GM12878 (cell line): ENCODE measurements around the gene ADIPOR1. TPM values are rescaled to one million over a fixed set of nuclear protein-coding genes. Genes with fewer than 3 reads are reported as not detected.

ENCODE experiments used
- ATAC-seq: fragments of 200-7000 bp; cut with Tn5 transposase; 3 replicates; pipeline ENCODE4 v1.9.1; 2020; ENCODE audit warnings: mild to moderate bottlenecking, moderate library complexity
- BruUV-seq: library from RNA; stranded (reverse); fragments of 400-500 nt; replicated peaks from 2 replicates; lab custom pipeline; 2021; lab: Mats Ljungman, UMichigan
- CTCF ChIA-PET: fragments of 300-600 bp; sonication (Branson Sonifier 250); formaldehyde crosslinking; extraction: SDS; loops from one replicate; lab custom pipeline; 2021; ENCODE audit warnings: inconsistent platforms; lab: Yijun Ruan, JAX
- POLR2A ChIA-PET: fragments of 350-600 bp; formaldehyde crosslinking; extraction: SDS; loops from one replicate; lab custom pipeline; 2021; ENCODE audit warnings: inconsistent platforms; lab: Charles Lee
- RAD21 ChIA-PET: fragments of 300-600 bp; sonication (Branson Sonifier 250); formaldehyde crosslinking; loops from one replicate; lab custom pipeline; 2023; ENCODE audit warnings: antibody characterized with exemption; ENCODE audit not compliant: unreplicated experiment; lab: Charles Lee
- SMC1A ChIA-PET: fragments of 300-600 bp; sonication (Branson Sonifier 250); formaldehyde crosslinking; loops from one replicate; lab custom pipeline; 2023; ENCODE audit not compliant: unreplicated experiment, uncharacterized antibody; lab: Charles Lee
- DNase-seq: peaks from one replicate; pipeline ENCODE4 v3.0.0-alpha.2; 2011; ENCODE audit warnings: low read depth, low spot score
- FAIRE-seq: peaks from 3 replicates; lab custom pipeline; 2011; peaks lifted over from hg19 to GRCh38; lab: Jason Lieb, UNC
- H2AFZ ChIP-seq: 2 replicates; pipeline ENCODE4 v1.6.0; 2011; ENCODE audit warnings: low read depth, low read length, control low read depth; ENCODE audit not compliant: control insufficient read depth
- H3K27ac ChIP-seq: 2 replicates; pipeline ENCODE4 v1.5.1; 2011; ENCODE audit warnings: control low read depth; ENCODE audit not compliant: control insufficient read depth, insufficient read depth
- H3K27me3 ChIP-seq, 2 experiments: replicated peaks in 1 of 2; 2 replicates each; pipeline versions ENCODE4 v1.6.0 to v1.6.1; 2011; ENCODE audit warnings: low read length in 1 of 2; ENCODE audit not compliant: control insufficient read depth in 2 of 2, insufficient read depth in 2 of 2
- H3K36me3 ChIP-seq, 2 experiments: 2 replicates each; pipeline ENCODE4 v1.5.1; 2011; ENCODE audit warnings: low read length in 1 of 2; ENCODE audit not compliant: control insufficient read depth in 2 of 2, insufficient read depth in 2 of 2
- H3K4me1 ChIP-seq: 2 replicates; pipeline ENCODE4 v1.6.1; 2011; ENCODE audit warnings: mild to moderate bottlenecking, low read length, moderate library complexity, mixed read lengths; ENCODE audit not compliant: control insufficient read depth, insufficient read depth
- H3K4me2 ChIP-seq: 2 replicates; pipeline ENCODE4 v1.6.0; 2011; ENCODE audit warnings: control low read depth; ENCODE audit not compliant: control insufficient read depth, insufficient read depth
- H3K4me3 ChIP-seq: fragments of 200-600 bp; sonication (generic); 2 replicates; pipeline ENCODE4 v1.5.1; 2016
- H3K79me2 ChIP-seq: 2 replicates; pipeline ENCODE4 v1.6.0; 2011; ENCODE audit warnings: low read length; ENCODE audit not compliant: control insufficient read depth, insufficient read depth
- H3K9ac ChIP-seq: 2 replicates; pipeline ENCODE4 v1.8.0; 2011; ENCODE audit warnings: low read length, control low read depth, mixed read lengths; ENCODE audit not compliant: control insufficient read depth, insufficient read depth
- H3K9me3 ChIP-seq: replicated peaks from 3 replicates; pipeline ENCODE4 v1.5.1; 2011; ENCODE audit warnings: mild to moderate bottlenecking, low read length; ENCODE audit not compliant: control insufficient read depth, insufficient read depth
- H4K20me1 ChIP-seq: 2 replicates; pipeline ENCODE4 v1.6.0; 2011; ENCODE audit not compliant: control insufficient read depth, insufficient read depth
- ATF3 ChIP-seq: IDR thresholded peaks from 2 replicates; pipeline ENCODE4 v1.6.1; 2011; ENCODE audit warnings: low read depth, mild to moderate bottlenecking, low read length, moderate library complexity, borderline replicate concordance; ENCODE audit errors: extremely low read depth
- ATF7 ChIP-seq: fragments of 450-650 bp; IDR thresholded peaks from 2 replicates; pipeline ENCODE4 v1.6.1; 2016; ENCODE audit warnings: low read depth, mild to moderate bottlenecking
- CBX5 ChIP-seq: sonication (generic); IDR thresholded peaks from 2 replicates; pipeline ENCODE4 v1.6.1; 2016; ENCODE audit warnings: low read depth, moderate library complexity, mild to moderate bottlenecking, inconsistent platforms
- IKZF1 ChIP-seq: fragments of 450-650 bp; conservative IDR thresholded peaks from 2 replicates; pipeline ENCODE4 v1.6.1; 2017; ENCODE audit warnings: antibody characterized with exemption, mild to moderate bottlenecking
- MEF2A ChIP-seq: IDR thresholded peaks from 2 replicates; pipeline ENCODE4 v1.6.1; 2011; ENCODE audit warnings: low read depth, mild to moderate bottlenecking, low read length, moderate library complexity; ENCODE audit not compliant: insufficient read depth
- POLR2AphosphoS2 ChIP-seq: IDR thresholded peaks from 2 replicates; pipeline ENCODE4 v1.6.1; 2011; ENCODE audit warnings: low read depth, mild to moderate bottlenecking, low read length, improper control_type of control experiment, moderate library complexity
- RB1 ChIP-seq: fragments of 450-650 bp; formaldehyde crosslinking; IDR thresholded peaks from 2 replicates; pipeline ENCODE4 v1.6.1; 2017; ENCODE audit warnings: mild to moderate bottlenecking, borderline replicate concordance
- SIN3A ChIP-seq: IDR thresholded peaks from 2 replicates; pipeline ENCODE4 v1.6.1; 2012; ENCODE audit warnings: low read depth, low read length, improper control_type of control experiment
- SMAD5 ChIP-seq: IDR thresholded peaks from 2 replicates; pipeline ENCODE4 v1.6.1; 2016; ENCODE audit warnings: antibody characterized with exemption, low read depth
- SMARCA5 ChIP-seq: fragments of 450-650 bp; IDR thresholded peaks from 2 replicates; pipeline ENCODE4 v1.6.1; 2017; ENCODE audit warnings: mild to moderate bottlenecking
- TARDBP ChIP-seq: IDR thresholded peaks from 2 replicates; pipeline ENCODE4 v1.6.1; 2016; ENCODE audit warnings: borderline replicate concordance
- TCF7 ChIP-seq: IDR thresholded peaks from 2 replicates; pipeline ENCODE4 v1.6.1; 2014; ENCODE audit warnings: antibody characterized with exemption, borderline replicate concordance
- YY1 ChIP-seq: IDR thresholded peaks from 2 replicates; pipeline ENCODE4 v1.6.1; 2011; ENCODE audit warnings: low read depth, mild to moderate bottlenecking, low read length
- ZBED1 ChIP-seq: IDR thresholded peaks from 2 replicates; pipeline ENCODE4 v1.6.1; 2016; ENCODE audit warnings: borderline replicate concordance
- ZBTB40 ChIP-seq: fragments of 450-650 bp; IDR thresholded peaks from 2 replicates; pipeline ENCODE4 v1.6.1; 2016; ENCODE audit warnings: mild to moderate bottlenecking, moderate library complexity, borderline replicate concordance
- ZNF274 ChIP-seq: IDR thresholded peaks from one replicate; pipeline ENCODE4 v1.8.0; 2011; ENCODE audit not compliant: insufficient read length, insufficient read depth
- in situ Hi-C: fragments of 300-500 bp; cut with MboI; formaldehyde crosslinking; loops from 9 replicates; pipeline ENCODE4 v1.14.3; 2018; ENCODE audit warnings: mixed read lengths
- intact Hi-C: fragments of 100-400 bp; cut with micrococcal nuclease; formaldehyde crosslinking; loops from one replicate; pipeline ENCODE4 v1.14.2; 2022; ENCODE audit not compliant: unreplicated experiment
- polyA plus RNA-seq, 11 experiments: library from polyadenylated mRNA; depleted of rRNA in 4 of 11; unstranded in 6 of 11; stranded (reverse) in 5 of 11; fragments of >200 nt; fragmentation: Nextera tagmentation in 4 of 11; fragmentation: Illumina TruSeq in 1 of 11; extraction: Ambion mirVana in 4 of 11; extraction: Trizol in 1 of 11; gene quantifications; 1 replicate in 1 of 11; 2 replicates in 10 of 11; pipeline versions ENCODE4 v1.2.1 to v1.2.3, GENCODE V29; 2011 to 2016; ENCODE audit warnings: inconsistent platforms in 2 of 11, missing spikeins in 2 of 11, low read depth in 1 of 11
- total RNA-seq, 4 experiments: library from RNA; depleted of rRNA in 3 of 4; stranded (reverse); fragments of >200 nt in 3 of 4; fragmentation: Illumina TruSeq in 1 of 4; extraction: Trizol in 1 of 4; gene quantifications; 2 replicates each; pipeline versions ENCODE4 v1.2.1 to v1.2.3, GENCODE V29; 2013 to 2021
- TF ChIP-seq, protein P1 (sequence below): fragments of 450-650 bp; IDR thresholded peaks from 2 replicates; pipeline ENCODE4 v1.6.1; 2014; ENCODE audit warnings: mild to moderate bottlenecking

Gene ADIPOR1
- total and polyA plus RNA-seq, 10 of the 15 experiments (the other 5 are each of a cell fraction or from before 2014, with no cell fraction given) = 18.4 to 122 (median 65.6) TPM

GRCh38 chr1:202923533-202923932, 34.6 kb downstream of the ADIPOR1 start (continued):
- no peak for TF ChIP-seq ATF3
- TF ChIP-seq SMAD5 = no peak
- no peak for TF ChIP-seq TARDBP
- no peak for TF ChIP-seq ZNF274
- no peak for TF ChIP-seq SIN3A
- no peak for TF ChIP-seq RB1
- TF ChIP-seq TCF7 = no peak
- no peak for TF ChIP-seq ATF7

- DNase-seq = no peak
- SMC1A ChIA-PET = no interaction called here
- POLR2A ChIA-PET = no interaction called here
- H3K4me2 ChIP-seq = no peak overlapping the region
- TF ChIP-seq CBX5 (no peak), YY1 (no peak), ZBTB40 (no peak), POLR2AphosphoS2 (no peak), MEF2A (no peak), ZBED1 (no peak), SMARCA5 (no peak), IKZF1 (no peak)
- TF ChIP-seq, protein P1, sequence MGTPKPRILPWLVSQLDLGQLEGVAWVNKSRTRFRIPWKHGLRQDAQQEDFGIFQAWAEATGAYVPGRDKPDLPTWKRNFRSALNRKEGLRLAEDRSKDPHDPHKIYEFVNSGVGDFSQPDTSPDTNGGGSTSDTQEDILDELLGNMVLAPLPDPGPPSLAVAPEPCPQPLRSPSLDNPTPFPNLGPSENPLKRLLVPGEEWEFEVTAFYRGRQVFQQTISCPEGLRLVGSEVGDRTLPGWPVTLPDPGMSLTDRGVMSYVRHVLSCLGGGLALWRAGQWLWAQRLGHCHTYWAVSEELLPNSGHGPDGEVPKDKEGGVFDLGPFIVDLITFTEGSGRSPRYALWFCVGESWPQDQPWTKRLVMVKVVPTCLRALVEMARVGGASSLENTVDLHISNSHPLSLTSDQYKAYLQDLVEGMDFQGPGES = no peak
- H4K20me1 ChIP-seq = no peaks in the 10 kb centered on the region
- no peak overlapping the region for H3K4me3 ChIP-seq
- CTCF ChIA-PET = interaction anchor here (0.7 to 2.3 kb wide), 3 partner anchors 29 to 199 kb away, joined by 3 to 7 read pairs (median 3); no protein-coding TSS in a partner anchor
- no peak for FAIRE-seq
- no peak overlapping the region for H2AFZ ChIP-seq
- RAD21 ChIA-PET = no interaction called here
- no peaks in the 10 kb centered on the region for H3K27me3 ChIP-seq
- BruUV-seq = no TSS peak
- H3K9me3 ChIP-seq = no peaks in the 10 kb centered on the region
- H3K36me3 ChIP-seq = peaks cover 3 to 24% of the 10 kb centered on the region in 2 experiments
- no peak overlapping the region for H3K27ac ChIP-seq
- no peaks in the 10 kb centered on the region; the same call in 1 of the 2 replicates for H3K4me1 ChIP-seq
- ATAC-seq = no peak
- peaks cover 3% of the 10 kb centered on the region for H3K79me2 ChIP-seq
- no peak overlapping the region for H3K9ac ChIP-seq
- in situ Hi-C loops = no loop called here
- intact Hi-C loops = no loop called here
Measured at GRCh38 chr1:202919615-202920014, 38.5 kb downstream of the ADIPOR1 start.
